WTC11 (cell line): ENCODE measurements around the gene ADGRV1. TPM values are rescaled to one million over a fixed set of nuclear protein-coding genes. Genes with fewer than 3 reads are reported as not detected.

Source experiments
- ATAC-seq: fragments of 200-7000 bp; cut with Tn5 transposase; 2 replicates; pipeline ENCODE4 v1.10.0; 2021; ENCODE audit warnings: mild to moderate bottlenecking, moderate library complexity
- CTCF ChIA-PET: fragments of 300-600 bp; sonication (Branson Sonifier 250); formaldehyde crosslinking; loops from one replicate; lab custom pipeline; 2021; ENCODE audit warnings: antibody characterized with exemption; lab: Charles Lee
- POLR2A ChIA-PET: fragments of 350-600 bp; sonication (Branson Sonifier 250); formaldehyde crosslinking; loops from one replicate; lab custom pipeline; 2021; ENCODE audit warnings: antibody characterized with exemption; lab: Charles Lee
- DNase-seq: peaks from one replicate; pipeline ENCODE4 v3.0.0; 2021; ENCODE audit warnings: low spot score
- H3K27ac Mint-ChIP-seq: 2 replicates; pipeline ENCODE4 v1.8.0; 2021; ENCODE audit warnings: mixed read lengths
- H3K27me3 Mint-ChIP-seq: 2 replicates; pipeline ENCODE4 v1.8.0; 2021; ENCODE audit warnings: low read depth, mild to moderate bottlenecking, moderate library complexity, mixed read lengths
- H3K36me3 Mint-ChIP-seq: 2 replicates; pipeline ENCODE4 v1.8.0; 2021; ENCODE audit warnings: mixed read lengths
- H3K4me1 Mint-ChIP-seq: 2 replicates; pipeline ENCODE4 v1.8.0; 2022; ENCODE audit warnings: mixed read lengths
- H3K4me3 Mint-ChIP-seq: 2 replicates; pipeline ENCODE4 v1.8.0; 2021; ENCODE audit warnings: mild to moderate bottlenecking, moderate library complexity, mixed read lengths
- H3K9me3 Mint-ChIP-seq: 2 replicates; pipeline ENCODE4 v1.8.0; 2021; ENCODE audit warnings: mixed read lengths
- AFF4 ChIP-seq: sonication (generic); formaldehyde crosslinking; IDR thresholded peaks from 2 replicates; pipeline ENCODE4 v1.8.1; 2023; ENCODE audit warnings: mild to moderate bottlenecking, missing genetic modification reagents, borderline replicate concordance
- E2F5 ChIP-seq: sonication (generic); formaldehyde crosslinking; IDR thresholded peaks from 2 replicates; pipeline ENCODE4 v1.8.1; 2022; ENCODE audit warnings: mild to moderate bottlenecking, moderate library complexity, missing genetic modification reagents
- EMX1 ChIP-seq: fragments of 250-450 bp; sonication (Bioruptor Pico); IDR thresholded peaks from 2 replicates; pipeline ENCODE4 v1.8.0; 2021; ENCODE audit warnings: mild to moderate bottlenecking
- ESRRA ChIP-seq: sonication (generic); formaldehyde crosslinking; IDR thresholded peaks from 2 replicates; pipeline ENCODE4 v1.8.1; 2022; ENCODE audit warnings: mild to moderate bottlenecking, missing genetic modification reagents, borderline replicate concordance
- GTF2I ChIP-seq: fragments of 250-450 bp; sonication (Bioruptor Pico); conservative IDR thresholded peaks from 2 replicates; pipeline ENCODE4 v1.4.0; 2021; ENCODE audit warnings: mild to moderate bottlenecking
- HMGXB4 ChIP-seq: sonication (generic); formaldehyde crosslinking; IDR thresholded peaks from 2 replicates; pipeline ENCODE4 v1.8.1; 2023; ENCODE audit warnings: mild to moderate bottlenecking, moderate library complexity, missing genetic modification reagents
- JUN ChIP-seq: sonication (generic); formaldehyde crosslinking; IDR thresholded peaks from 2 replicates; pipeline ENCODE4 v1.8.0; 2023; ENCODE audit warnings: mild to moderate bottlenecking, missing genetic modification reagents
- MYBL2 ChIP-seq: sonication (generic); formaldehyde crosslinking; IDR thresholded peaks from 2 replicates; pipeline ENCODE4 v1.8.1; 2023; ENCODE audit warnings: mild to moderate bottlenecking, moderate library complexity, missing genetic modification reagents
- NFYB ChIP-seq: sonication (generic); formaldehyde crosslinking; conservative IDR thresholded peaks from 2 replicates; pipeline ENCODE4 v1.8.0; 2022; ENCODE audit warnings: low read depth, missing genetic modification reagents
- RELA ChIP-seq: sonication (generic); formaldehyde crosslinking; IDR thresholded peaks from 2 replicates; pipeline ENCODE4 v1.8.1; 2022; ENCODE audit warnings: missing genetic modification reagents, mild to moderate bottlenecking, borderline replicate concordance
- RORB ChIP-seq: fragments of 250-450 bp; sonication (Bioruptor Pico); IDR thresholded peaks from 2 replicates; pipeline ENCODE4 v1.9.0; 2021; ENCODE audit warnings: mild to moderate bottlenecking
- SP1 ChIP-seq: sonication (generic); formaldehyde crosslinking; conservative IDR thresholded peaks from 2 replicates; pipeline ENCODE4 v1.8.1; 2022; ENCODE audit warnings: missing genetic modification reagents
- STAT6 ChIP-seq: sonication (generic); formaldehyde crosslinking; conservative IDR thresholded peaks from 2 replicates; pipeline ENCODE4 v1.8.1; 2023; ENCODE audit warnings: mild to moderate bottlenecking, low read depth, missing genetic modification reagents, moderate library complexity
- TEAD4 ChIP-seq: sonication (generic); formaldehyde crosslinking; IDR thresholded peaks from 2 replicates; pipeline ENCODE4 v1.8.0; 2022; ENCODE audit warnings: mild to moderate bottlenecking, missing genetic modification reagents
- TP53 ChIP-seq: sonication (generic); formaldehyde crosslinking; IDR thresholded peaks from 2 replicates; pipeline ENCODE4 v1.8.1; 2023; ENCODE audit warnings: mild to moderate bottlenecking, missing genetic modification reagents
- ZNF121 ChIP-seq: sonication (generic); formaldehyde crosslinking; IDR thresholded peaks from 2 replicates; pipeline ENCODE4 v1.8.0; 2023; ENCODE audit warnings: missing genetic modification reagents
- total RNA-seq: library from RNA; stranded (reverse); gene quantifications from 3 replicates; pipeline ENCODE4 v1.2.3, GENCODE V29; 2021

Gene ADGRV1
- total RNA-seq, 1 experiment from 2014 or later: 74.5 TPM

- TF ChIP-seq JUN (no peak), RORB (CRISPR knock-in tag) (no peak), HMGXB4 (no peak), ZNF121 (CRISPR knock-in tag) (no peak)
- Mint-ChIP-seq H3K4me1 (no peaks in the 10 kb centered on the region), H3K27me3 (no peaks in the 10 kb centered on the region), H3K9me3 (no peaks in the 10 kb centered on the region), H3K4me3 (no peak overlapping the region), H3K27ac (no peak overlapping the region), H3K36me3 (peaks cover 16% of the 10 kb centered on the region)
- DNase-seq: no peak
- CTCF ChIA-PET: no interaction called here
- POLR2A ChIA-PET: no interaction called here
- no peak for ATAC-seq
Observed at GRCh38 chr5:90696153-90696552, 137.6 kb downstream of the ADGRV1 start.

- ATAC-seq (no peak), DNase-seq (no peak)
- no peak overlapping the region for H3K4me3 Mint-ChIP-seq
- H3K27ac Mint-ChIP-seq: no peak overlapping the region
- H3K9me3 Mint-ChIP-seq: no peaks in the 10 kb centered on the region
- no peaks in the 10 kb centered on the region for H3K4me1 Mint-ChIP-seq
- H3K27me3 Mint-ChIP-seq: no peaks in the 10 kb centered on the region
- ChIA-PET POLR2A (no interaction called here), CTCF (interaction anchor here (1.1 kb wide), 1 partner anchor 9 kb away, joined by 3 read pairs; no protein-coding TSS in a partner anchor)
- TF ChIP-seq NFYB: no peak
- no peak for TF ChIP-seq AFF4 (CRISPR knock-in tag)
- TF ChIP-seq TEAD4: no peak
- no peak for TF ChIP-seq E2F5 (CRISPR knock-in tag)
- no peak for TF ChIP-seq RELA (CRISPR knock-in tag)
- TF ChIP-seq EMX1 (CRISPR knock-in tag): no peak
- TF ChIP-seq MYBL2 (CRISPR knock-in tag): no peak
- no peak for TF ChIP-seq HMGXB4
- peaks cover 12% of the 10 kb centered on the region for H3K36me3 Mint-ChIP-seq
Observed at GRCh38 chr5:90700299-90700698, 141.7 kb downstream of the ADGRV1 start.

GRCh38 chr5:90703932-90704331, 145.3 kb downstream of the ADGRV1 start:
- DNase-seq (no peak), ATAC-seq (no peak)
- H3K4me1 Mint-ChIP-seq: peaks cover 6% of the 10 kb centered on the region
- H3K9me3 Mint-ChIP-seq: no peaks in the 10 kb centered on the region
- H3K36me3 Mint-ChIP-seq: peaks cover 12% of the 10 kb centered on the region
- ChIA-PET CTCF (no interaction called here), POLR2A (no interaction called here)
- H3K4me3 Mint-ChIP-seq: no peak overlapping the region
- peak overlapping the region; percentile 32; the same call in 1 of the 2 replicates for H3K27ac Mint-ChIP-seq
- H3K27me3 Mint-ChIP-seq: no peaks in the 10 kb centered on the region
- TF ChIP-seq STAT6 (CRISPR knock-in tag): no peak
- no peak for TF ChIP-seq GTF2I (CRISPR knock-in tag)
- TF ChIP-seq ESRRA (CRISPR knock-in tag): no peak
- TF ChIP-seq SP1: no peak
- TF ChIP-seq TP53 (CRISPR knock-in tag): no peak
- TF ChIP-seq NFYB: no peak
